C4-2B (cell line): ENCODE data around the gene DYNLL1.
A peak's percentile ranks its signal among the peaks of the same experiment; 100 is the strongest.
"Not testable (repeated sequence)": the region's sequence is repeated elsewhere in the genome, so short reads cannot be mapped to it uniquely, and the experiment has no call there.

Source experiments
- H3K27ac ChIP-seq: fragments of 450-650 bp; 2 replicates; pipeline ENCODE4 v1.5.1; 2017
- CTCF ChIP-seq: fragments of 450-650 bp; conservative IDR thresholded peaks from 2 replicates; pipeline ENCODE4 v1.5.1; 2017; ENCODE audit warnings: mild to moderate bottlenecking
- ZFX ChIP-seq: fragments of 450-650 bp; IDR thresholded peaks from 2 replicates; pipeline ENCODE4 v1.6.1; 2017

Gene DYNLL1

GRCh38 chr12:120495731-120496412 is at the start of gene DYNLL1:
DYNLL1 (plus strand) TSS chr12:120496113; CDS start chr12:120496422, 309 bp downstream.
- peak within 1 kb of the TSS; percentile 90 for H3K27ac ChIP-seq

GRCh38 chr12:120446844-120447178 is 49.1 kb upstream of the DYNLL1 start:
- peak overlapping the region; percentile 79 for H3K27ac ChIP-seq

More at GRCh38 chr12:120495731-120496412, at the start of gene DYNLL1:
- TF ChIP-seq CTCF (no peak), ZFX (0 out of 2 replicates have a peak, but pooled peaks have one; percentile 16)

- TF ChIP-seq CTCF (no peak), ZFX (no peak)
- H3K27ac ChIP-seq: no peak overlapping the region
Observed at GRCh38 chr12:120447992-120448391, 47.9 kb upstream of the DYNLL1 start.

- not testable (repeated sequence) for H3K27ac ChIP-seq
Observed at GRCh38 chr12:120452524-120452923, 43.4 kb upstream of the DYNLL1 start.

- TF ChIP-seq CTCF (no peak), ZFX (no peak)
- no peak overlapping the region for H3K27ac ChIP-seq
Observed at GRCh38 chr12:120453060-120453750, 42.7 kb upstream of the DYNLL1 start.

- TF ChIP-seq CTCF (peak; percentile 84), ZFX (no peak)
- H3K27ac ChIP-seq: no peak overlapping the region
Observed at GRCh38 chr12:120453977-120454376, 41.9 kb upstream of the DYNLL1 start.

- H3K27ac ChIP-seq: peak overlapping the region; percentile 12; the same call in 1 of the 2 replicates
- TF ChIP-seq ZFX: no peak
- TF ChIP-seq CTCF: no peak
Observed at GRCh38 chr12:120455302-120455701, 40.6 kb upstream of the DYNLL1 start.

GRCh38 chr12:120457133-120457532 is 38.8 kb upstream of the DYNLL1 start:
- H3K27ac ChIP-seq: no peak overlapping the region

More at GRCh38 chr12:120457133-120457532, 38.8 kb upstream of the DYNLL1 start:
- TF ChIP-seq CTCF: peak; percentile 35
- no peak for TF ChIP-seq ZFX
